Uterus (tissue), 2 donors: ENCODE data around the gene MDM4.

Experiments
- CTCF ChIP-seq, 4 experiments: fragments of 200-600 bp in 2 of 4; fragments of 450-650 bp in 2 of 4; sonication (generic) in 2 of 4; IDR thresholded peaks; one replicate each; pipeline ENCODE4 v1.5.1; 2016 to 2019; ENCODE audit warnings: antibody characterized with exemption in 4 of 4, mild to moderate bottlenecking in 2 of 4, moderate library complexity in 1 of 4
- POLR2A ChIP-seq, 2 donors: fragments of 450-650 bp; IDR thresholded peaks; one replicate each; pipeline ENCODE4 v1.6.1; 2016; ENCODE audit warnings: antibody characterized with exemption in 2 of 2, mild to moderate bottlenecking in 1 of 2, moderate library complexity in 1 of 2

GRCh38 chr1:204473400-204473965 lies 42.7 kb upstream of the MDM4 start:
- no peak for TF ChIP-seq CTCF (IDR thresholded peaks at IDR 0.05)
- no peak for TF ChIP-seq POLR2A (IDR thresholded peaks at IDR 0.05)
